ENCODE data around the gene NDUFA1.
A peak's percentile ranks its signal among the peaks of the same experiment; 100 is the strongest.
"Not testable (repeated sequence)": the region's sequence is repeated elsewhere in the genome, so short reads cannot be mapped to it uniquely, and the experiment has no call there.

The NDUFA1 gene

DNA sequence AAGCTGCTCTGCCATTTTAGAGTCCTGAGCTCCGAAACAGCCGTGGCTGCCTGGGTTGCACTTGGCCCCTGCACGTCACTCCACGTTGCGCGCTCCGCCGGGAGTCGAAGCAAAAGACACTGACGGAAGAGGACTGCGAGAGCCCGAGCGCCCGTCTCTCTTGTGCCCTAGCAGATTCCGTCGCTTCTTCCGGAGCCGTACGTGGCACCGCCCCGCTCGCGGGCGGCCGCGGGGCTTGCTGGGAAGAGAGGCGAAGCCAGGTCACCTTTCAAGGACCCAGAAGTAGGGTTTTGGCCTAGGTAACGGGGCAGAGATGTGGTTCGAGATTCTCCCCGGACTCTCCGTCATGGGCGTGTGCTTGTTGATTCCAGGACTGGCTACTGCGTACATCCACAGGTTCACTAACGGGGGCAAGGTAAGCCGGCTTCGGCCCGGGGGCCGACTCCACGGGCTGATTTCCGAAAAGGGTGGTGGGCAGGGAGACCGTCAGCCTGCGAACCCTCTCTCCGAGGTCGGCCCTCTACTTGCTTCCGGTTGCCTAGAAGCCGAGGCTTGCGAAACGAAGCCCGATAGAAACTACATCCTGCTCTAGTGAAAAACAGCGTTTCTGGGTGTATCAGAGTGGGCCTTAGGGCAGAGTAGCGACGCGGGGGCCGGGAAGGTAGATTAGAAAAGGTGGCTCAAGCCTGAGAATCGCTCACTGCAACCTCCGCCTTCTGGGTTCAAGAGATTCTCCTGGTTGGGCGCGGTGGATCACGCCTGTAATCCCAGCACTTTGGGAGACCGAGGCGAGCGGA is at the start of gene NDUFA1, which contains the start of gene RNF113A:
NDUFA1 (plus strand) TSS at position 234 of the 797 bp plus-strand sequence; CDS start at position 314, 80 bp downstream.
RNF113A (minus strand) TSS at position 135 of the 797 bp plus-strand sequence; CDS start at position 15, 120 bp downstream.
- no peak for FAIRE-seq

DNA sequence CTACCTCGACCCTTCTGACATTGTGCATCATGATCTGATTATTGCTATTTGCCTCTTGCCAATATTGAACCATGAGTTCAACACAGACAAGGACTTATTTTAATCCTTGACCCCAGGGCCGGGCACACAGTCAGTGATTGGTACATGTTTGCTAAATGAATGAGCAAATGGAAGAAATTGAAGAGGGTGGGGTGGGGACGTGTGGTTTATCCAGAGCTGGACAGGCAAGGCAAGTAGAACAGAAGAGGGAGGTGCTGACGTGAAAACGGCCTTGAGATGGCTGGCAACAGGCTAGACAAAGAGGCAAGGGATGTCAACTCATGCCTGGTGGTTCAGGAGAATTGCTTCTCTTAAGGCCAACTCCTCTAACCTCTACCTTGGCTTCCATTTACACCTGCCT is 47.4 kb upstream of the NDUFA1 start:
- FAIRE-seq, result not testable (repeated sequence)

DNA sequence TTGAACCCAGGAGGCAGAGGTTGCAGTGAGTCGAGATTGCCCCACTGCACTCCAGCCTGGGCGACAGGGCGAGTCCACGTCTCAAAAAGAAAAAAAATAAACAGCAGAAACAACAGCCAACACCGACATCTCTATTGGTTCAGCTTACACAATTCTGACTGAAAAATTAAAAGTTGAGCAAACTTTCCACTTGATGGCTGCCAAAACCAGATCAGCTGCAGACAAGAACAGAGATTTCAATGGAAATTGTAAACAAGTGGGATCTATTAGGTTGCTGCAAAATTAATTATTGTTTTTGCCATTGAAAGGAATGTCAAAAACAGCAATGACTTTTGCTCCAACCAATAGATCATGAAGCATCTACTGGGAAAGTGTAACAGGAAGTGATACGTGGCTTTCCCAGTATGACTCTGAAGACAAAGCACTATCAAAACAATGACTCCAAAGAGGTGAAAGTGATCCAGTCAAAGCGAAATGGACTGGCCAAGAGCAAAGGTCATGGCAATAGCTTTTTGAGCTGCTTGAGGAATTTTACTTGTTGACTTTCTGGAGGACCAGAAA is 45.2 kb upstream of the NDUFA1 start:
- no peak for FAIRE-seq

DNA sequence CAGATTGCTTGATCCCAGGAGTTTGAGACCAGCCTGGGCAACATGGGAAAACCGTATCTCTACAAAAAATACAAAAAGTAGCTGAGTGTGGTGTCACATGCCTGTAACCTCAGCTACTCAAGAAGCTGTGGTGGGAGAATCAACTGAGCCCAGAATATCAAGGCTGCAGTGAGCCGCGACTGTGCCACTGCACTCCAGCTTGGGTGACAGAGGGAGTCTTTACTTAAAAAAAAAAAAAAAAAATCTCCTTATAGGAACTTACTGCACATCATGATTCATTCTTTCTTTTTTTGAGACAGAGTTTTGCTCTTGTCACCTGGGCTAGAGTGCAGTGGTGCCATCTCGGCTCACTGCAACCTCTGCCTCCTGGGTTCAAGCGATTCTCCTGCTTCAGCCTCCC is 43.2 kb upstream of the NDUFA1 start:
- no peak for FAIRE-seq

DNA sequence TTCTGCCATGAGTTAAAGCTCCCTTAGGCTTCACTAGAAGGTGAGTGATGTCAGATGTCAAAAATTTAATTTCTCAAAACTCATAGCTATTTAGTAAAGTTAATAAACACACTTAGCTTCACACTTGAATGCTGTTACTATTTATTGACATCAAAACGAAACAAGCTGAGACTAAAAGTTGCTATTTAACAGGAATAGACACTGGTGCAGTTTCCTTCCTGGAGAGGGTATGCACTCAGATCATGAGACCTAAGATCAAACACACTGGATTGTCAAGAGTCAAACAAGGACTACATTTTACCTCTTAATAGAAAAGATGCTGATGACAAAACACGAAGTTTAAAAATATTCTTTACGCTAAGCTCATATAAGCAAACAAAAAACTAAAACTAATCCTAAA is 37.7 kb upstream of the NDUFA1 start:
- FAIRE-seq, result no peak

DNA sequence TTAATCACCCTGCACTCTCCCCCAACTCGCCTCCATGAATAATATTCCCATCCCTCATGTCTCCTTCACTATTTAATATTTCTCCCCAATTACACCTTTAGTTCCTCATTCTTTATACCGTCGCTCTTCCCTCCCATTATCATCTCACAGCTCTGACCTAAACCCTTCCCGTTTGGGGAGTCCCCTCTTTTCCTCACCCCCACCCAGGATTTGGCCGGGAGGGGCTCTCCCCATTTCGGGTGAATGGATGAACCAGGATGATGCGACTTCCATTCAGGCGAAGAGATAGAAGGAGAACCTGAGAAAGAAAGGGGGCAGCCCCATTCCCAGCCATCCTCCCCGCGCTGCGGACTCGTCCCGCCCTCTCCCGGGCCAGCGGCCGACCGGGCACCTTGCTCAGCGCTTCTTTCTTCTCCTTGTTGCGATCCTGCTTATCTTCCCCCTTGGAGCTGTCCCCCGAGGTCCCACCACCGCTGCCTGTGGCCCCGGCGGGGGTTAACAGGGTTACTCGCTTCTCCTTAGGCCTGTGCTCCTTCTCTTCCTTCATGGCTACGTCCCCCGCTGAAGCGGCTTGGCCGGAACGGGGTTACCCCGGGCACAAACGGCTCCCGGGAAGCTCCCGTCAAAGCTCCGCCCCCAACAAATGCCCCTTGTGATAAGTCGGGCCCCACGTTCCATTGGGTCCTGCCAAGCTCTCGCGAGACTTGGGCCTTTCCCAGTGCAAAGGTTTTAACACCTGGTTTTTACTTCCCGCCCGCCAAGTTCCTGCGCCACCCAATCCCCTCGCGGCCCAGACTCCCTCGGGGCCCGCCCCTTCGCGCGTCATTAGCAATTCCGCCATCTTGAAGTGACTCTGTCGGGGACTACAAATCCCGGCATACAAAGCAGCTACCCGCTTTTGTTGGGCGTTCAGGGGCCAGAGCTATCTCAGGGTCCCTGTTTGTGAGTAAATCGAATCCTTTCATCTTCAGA is 19.0 kb upstream of the NDUFA1 start, which contains the start of gene UPF3B:
UPF3B (minus strand) TSS at position 582 of the 972 bp plus-strand sequence; CDS start at position 547, 35 bp downstream.
- peak; percentile 96 for FAIRE-seq

DNA sequence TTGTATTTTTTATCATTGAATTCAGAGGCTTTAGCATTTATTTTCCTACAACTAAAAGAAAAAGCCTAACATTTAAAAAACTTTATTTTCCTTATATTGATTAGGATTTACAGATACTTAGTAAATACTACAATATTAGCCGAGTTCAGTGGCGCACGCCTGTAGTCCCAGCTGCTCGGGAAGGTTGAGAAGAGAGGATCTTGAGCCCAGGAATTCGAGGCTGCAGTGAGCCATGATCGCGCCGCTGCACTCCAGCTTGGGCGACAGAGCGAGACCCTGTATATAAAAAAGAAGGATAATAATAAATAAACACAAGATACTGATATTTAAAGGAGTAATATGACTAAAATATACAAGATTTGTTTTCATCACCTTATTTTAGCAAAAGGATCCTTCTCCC is 18.2 kb upstream of the NDUFA1 start:
- FAIRE-seq, result no peak

DNA sequence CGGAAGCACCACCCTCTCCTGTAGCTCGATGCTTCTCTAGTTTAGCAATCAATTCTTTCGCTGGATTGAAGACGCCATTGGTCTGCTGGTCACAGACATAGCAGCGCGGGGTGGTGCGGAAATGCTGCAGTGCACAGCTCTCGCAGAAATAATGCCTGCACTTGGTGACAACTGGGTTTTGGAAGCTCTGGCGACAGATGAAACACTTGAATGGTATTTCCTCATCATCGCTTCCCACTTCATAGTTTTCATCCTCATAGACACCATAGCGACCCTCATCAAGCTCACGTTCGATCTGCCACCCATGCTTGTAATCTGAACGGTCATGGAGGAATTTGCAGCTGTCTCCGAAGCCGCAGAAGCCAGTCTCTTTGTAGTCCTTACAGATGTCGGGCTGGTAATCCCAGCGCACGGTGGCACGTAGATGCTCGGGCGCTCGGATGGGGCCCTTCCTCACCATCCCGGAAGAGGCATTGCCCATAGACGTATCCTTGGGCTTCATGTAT is 953 bp upstream of the NDUFA1 start:
- no peak for FAIRE-seq

DNA sequence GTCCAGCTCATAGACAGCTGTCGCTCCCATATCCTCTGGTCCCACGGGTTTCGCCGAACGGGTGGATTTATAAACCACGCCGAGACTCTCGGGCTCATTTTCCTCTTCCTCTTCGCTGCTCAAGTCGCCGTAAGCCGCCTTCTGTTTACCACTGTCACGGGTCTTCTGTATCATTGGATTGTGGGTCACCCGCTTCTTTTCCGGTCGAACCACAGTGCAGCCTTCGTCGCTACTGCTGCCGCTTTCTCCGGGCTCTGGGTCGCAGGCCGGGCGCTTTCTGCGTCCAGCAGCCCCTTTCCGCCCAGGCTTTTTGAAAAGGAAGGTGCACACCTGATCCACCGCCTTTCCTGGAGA is 410 bp upstream of the NDUFA1 start:
- FAIRE-seq, result no peak

DNA sequence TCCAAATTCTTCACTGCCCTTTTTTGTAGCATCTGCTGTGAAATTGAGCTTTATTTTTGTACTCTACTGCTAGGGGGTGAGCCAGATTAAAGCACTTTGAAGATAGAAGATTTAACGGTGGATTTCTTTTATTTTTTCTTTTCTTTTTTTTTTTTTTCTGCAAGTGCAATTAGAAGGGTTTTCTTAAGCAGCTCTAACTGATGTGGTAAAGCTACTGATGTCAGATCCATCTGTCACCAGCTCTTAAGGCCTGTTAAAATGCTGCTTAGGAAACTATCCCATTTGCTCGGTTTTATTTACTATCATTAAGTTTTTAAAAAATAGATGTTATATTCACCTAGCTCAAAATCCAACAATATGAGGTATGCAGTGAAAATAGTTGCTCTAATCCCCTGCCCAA is 7.1 kb downstream of the NDUFA1 start:
- FAIRE-seq, result no peak

DNA sequence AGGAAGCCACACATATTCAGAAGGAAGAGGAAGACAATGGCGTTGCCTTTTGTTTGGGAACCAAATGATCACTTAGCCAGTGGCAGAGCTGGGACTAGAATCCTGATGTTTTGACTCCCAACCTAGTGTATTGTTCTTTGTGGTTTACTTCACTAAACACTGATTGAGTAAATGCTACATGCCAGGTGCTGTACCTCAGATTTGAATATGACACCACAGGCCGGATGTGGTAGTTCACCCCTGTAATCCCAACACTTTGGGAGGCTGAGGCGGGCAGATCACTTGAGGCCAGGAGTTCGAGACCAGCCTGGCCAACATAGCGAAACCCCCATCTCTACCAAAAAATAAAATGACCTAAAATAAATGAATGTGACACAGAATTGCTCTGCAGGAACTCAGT is 8.4 kb downstream of the NDUFA1 start:
- FAIRE-seq, result no peak

DNA sequence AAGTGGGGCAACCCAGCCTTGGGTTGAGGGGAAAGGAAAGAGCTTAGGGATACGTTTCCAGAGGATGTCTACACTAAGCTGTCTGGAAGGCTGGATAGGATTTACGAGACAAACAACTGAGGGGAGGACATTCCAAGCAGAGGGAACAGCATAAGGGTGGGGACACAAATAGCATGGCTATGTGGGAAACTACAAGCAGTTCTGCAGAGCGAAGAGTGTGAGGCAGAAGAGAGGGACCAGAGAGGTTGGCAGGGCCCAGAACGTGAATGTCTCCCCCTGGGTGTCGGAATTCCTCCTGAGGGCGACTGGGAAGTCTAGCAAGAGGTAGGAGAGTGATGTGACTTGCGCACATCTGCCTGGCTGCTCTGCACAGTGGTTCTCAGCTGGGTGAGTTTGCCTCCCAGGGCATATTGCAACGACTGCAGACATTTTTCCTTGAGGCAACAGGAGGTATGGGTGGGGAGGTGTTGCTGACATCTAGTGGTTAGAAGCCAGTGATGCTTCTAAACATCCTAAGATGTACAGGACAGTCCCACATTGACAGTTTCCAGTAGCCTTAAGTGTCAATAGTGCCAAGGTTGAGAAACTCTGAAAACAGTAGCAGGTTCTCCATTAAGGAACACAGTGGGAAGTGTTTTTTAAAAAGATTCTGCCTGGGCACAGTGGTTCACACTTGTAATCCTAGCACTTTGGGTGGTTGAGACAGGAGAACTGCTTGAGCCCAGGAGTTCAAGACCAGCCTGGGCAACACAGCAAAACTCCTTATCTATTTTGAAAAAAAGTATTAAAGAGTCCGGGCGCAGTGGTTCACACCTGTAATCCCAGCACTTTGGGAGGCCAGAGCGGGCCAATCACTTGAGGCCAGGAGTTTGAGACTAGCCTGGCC is 9.2 kb downstream of the NDUFA1 start:
- FAIRE-seq, result no peak

DNA sequence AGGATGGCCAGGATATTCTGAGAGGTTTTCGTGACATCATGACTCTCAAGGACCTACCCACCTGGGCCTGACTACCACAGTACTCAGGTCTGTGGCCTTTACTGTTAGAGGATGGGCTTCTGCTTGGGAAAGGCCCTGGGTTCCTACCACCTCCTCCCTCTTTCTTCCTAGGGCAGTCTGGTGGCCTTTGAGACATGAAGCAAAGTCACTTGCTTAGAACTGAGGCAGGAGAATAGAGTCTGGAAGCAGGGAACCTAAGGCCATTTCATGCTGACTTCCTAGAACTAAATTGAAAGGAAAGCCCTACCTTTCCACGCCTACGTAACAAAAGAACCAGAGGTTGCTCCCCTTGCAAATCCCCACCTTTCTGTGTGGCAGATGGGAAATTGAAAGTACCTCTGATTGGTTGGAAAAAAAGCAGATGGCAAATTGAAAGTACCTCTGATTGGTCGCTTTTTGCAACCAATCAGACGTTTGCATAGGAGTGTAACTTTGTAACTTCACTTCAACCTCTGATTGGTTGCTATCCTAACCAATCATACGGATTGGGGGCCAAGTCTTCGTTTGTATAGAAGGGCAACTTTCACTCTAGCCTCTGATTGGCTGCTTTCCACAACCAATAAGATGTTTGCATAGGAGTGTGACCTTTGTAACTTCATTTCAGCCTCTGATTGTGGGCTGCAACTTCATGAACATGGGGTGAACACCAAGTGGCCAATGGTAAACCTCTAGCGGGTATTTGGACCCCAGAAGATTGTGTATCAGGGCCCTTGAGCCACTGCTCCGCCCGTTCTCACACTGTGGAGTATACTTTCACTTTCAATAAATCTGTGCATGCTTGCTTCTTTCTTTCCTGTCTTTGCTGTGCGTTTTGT is 14.2 kb downstream of the NDUFA1 start:
- FAIRE-seq, result no peak

DNA sequence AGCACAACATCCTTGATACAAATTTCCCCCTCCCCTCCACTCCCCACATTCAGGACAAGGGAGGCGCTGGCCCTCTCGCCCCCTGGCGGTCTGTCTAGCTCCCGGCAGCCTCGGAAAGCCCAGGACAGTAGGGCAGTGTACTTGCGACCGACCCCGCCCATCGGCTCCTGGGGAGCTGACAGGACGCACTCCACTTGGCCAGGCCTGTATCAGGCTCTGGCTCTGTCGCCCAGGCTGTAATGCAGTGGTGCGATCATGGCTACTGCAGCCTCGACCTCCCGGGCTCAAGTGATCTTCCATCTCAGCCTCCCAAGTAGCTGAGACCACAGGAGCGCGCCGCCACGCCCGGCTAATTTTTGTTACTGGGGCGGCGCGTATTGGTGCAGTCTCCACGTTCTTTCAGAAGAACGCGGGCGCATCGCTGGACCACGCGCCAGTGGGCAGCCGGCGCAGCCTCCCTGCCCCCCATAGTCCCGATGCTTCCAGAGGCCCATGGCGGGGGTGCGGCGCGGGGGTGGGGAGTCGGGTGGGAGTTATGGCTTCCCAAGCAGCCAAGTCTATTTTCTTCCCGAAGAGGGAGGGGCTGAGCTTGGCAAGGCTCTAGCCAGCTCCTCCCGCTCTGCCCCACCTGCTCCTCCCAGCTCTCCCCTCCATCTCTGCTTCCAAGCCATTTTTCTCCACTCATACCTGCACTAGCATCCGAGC is 16.2 kb downstream of the NDUFA1 start:
- FAIRE-seq, result no peak

DNA sequence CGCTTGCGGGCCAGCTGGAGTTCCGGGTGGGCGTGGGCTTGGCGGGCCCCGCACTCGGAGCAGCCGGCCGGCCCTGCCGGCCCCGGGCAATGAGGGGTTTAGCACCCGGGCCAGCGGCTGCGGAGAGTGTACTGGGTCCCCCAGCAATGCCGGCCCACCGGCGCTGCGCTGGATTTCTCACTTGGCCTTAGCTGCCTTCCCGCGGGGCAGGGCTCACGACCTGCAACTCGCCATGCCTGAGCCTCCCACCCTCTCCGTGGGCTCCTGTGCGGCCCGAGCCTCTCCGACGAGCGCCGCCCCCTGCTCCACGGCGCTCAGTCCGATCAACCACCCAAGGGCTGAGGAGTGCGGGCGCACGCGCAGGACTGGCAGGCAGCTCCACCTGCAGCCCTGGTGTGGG is 19.0 kb downstream of the NDUFA1 start:
- not testable (repeated sequence) for FAIRE-seq

DNA sequence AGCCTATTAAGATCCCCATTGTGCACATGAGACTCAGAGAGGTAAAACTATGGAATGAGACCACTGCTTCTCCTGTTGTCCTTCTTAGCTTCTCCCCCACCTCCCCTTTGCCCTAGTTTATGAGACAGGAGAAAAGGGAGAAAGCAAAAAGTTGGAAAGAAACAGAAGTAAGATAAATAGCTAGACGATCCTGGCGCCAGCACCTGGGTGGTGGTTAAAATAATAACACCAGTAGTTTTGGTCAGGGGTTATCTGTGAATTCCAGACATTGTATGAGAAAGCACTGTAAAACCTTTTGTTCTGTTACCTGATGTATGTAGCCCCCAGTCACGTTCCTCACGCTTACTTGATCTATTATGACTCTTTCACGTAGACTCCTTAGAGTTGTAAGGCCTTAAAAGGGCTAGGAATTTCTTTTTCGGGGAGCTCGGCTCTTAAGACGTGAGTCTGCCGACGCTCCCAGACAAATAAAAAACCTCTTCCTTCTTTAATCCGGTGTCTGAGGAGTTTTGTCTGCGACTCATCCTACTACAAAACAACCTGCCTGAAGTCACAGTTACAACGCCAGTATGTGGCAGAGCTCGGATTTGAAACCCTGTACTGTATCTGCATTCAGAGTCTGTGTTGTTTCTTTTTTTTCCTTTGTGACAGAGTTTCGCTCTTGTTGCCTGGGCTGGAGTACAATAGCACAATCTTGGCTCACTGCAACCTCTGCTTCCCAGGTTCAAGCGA is 20.5 kb downstream of the NDUFA1 start:
- not testable (repeated sequence) for FAIRE-seq

DNA sequence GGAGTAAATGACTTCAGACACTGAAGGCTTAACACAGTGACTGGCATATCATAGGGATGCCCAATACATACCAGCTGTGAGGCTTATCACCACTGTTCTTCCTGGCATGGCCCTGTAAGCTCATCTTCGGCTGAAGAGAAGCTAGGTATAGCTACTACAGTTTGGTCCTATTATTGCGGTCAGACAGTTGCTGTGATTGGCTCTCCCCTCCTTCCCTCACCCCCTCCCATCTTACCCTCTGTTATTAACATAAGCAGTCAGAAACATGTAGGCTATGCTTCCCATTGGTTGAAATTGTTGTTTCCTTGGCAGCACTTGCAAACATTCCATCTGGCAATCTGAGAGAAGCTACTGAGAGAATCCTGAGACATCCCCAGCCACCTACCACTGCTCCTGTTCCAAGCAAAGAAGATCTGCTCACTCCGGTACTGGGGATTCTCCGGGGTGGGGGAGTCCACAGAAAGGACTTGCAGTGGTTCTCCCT is 24.3 kb downstream of the NDUFA1 start, which contains the start of gene AKAP14:
AKAP14 (plus strand) TSS at position 51 of the 484 bp plus-strand sequence. CDS start 7,331 bp downstream, outside the sequence.
- FAIRE-seq, result no peak

DNA sequence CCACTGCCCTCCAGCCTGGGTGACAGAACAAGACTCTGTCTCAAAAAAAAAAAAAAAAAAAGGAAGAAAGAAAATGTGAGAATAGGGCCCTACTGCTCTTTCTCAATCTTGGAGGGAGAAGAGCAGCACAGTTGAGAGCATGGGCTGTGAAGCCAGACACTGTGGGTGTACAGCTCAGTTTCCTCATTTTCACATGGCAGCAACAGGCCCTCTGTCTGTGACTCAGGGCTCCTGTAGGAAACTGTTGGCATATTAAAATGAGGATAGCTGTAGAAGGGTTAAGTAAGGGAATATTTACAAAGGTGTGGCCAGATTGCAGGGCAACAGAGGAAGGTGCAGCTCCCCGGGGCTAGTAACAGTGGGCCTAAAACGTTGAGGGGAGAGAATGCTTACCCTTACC is 27.5 kb downstream of the NDUFA1 start:
- FAIRE-seq, result no peak

DNA sequence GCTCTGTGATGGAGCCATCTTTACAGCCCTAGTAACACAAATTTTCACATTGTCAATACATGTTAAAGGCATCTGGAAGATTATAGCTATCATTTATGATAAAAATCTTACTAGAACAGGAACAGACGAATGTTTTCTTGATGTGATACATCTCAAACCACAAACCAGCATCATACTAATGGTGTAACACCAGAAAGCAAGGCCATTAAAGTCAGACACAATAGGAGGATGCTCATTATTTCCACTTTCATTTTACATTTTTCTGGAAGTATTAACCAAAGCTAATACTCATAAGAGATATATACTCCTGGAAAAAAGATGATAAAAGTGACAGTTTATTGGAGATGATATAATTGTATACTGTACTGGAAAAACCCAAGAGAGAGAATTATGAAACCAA is 29.3 kb downstream of the NDUFA1 start:
- FAIRE-seq, result no peak

Measured in endometrium (tissue), 2 donors.